Kidney epithelial cell (primary cell): Measurements from ENCODE around the gene PLCB1. TPM values are rescaled to one million over a fixed set of nuclear protein-coding genes. Genes with fewer than 3 reads are reported as not detected.

Experiments used
- DNase-seq: peaks from one replicate; pipeline ENCODE4 v3.0.0-alpha.2; 2010; ENCODE audit warnings: low read depth
- H3K27me3 ChIP-seq: 2 replicates; pipeline ENCODE4 v1.6.0; 2011; ENCODE audit warnings: low read length; ENCODE audit not compliant: control insufficient read depth, insufficient read depth
- H3K36me3 ChIP-seq: 2 replicates; pipeline ENCODE4 v1.5.1; 2011; ENCODE audit warnings: low read length; ENCODE audit not compliant: control insufficient read depth, insufficient read depth
- H3K4me3 ChIP-seq: 2 replicates; pipeline ENCODE4 v1.5.1; 2011; ENCODE audit warnings: low read depth, mild to moderate bottlenecking, control low read depth, low read length
- CTCF ChIP-seq: IDR thresholded peaks from 2 replicates; pipeline ENCODE4 v1.5.1; 2011; ENCODE audit warnings: mild to moderate bottlenecking, moderate library complexity, low read length, control low read depth, inconsistent platforms; ENCODE audit not compliant: insufficient read depth, poor library complexity, severe bottlenecking
- total RNA-seq: library from RNA; depleted of rRNA; stranded (reverse); fragments of >200 nt; gene quantifications from 2 replicates; pipeline ENCODE4 v1.2.3, GENCODE V29; 2015

The PLCB1 gene
- total RNA-seq, 1 donor from 2014 or later: 5.1 TPM

- no peaks in the 10 kb centered on the region for H3K36me3 ChIP-seq
- no peak for DNase-seq
- H3K4me3 ChIP-seq: no peak overlapping the region
- H3K27me3 ChIP-seq: no peaks in the 10 kb centered on the region
- no peak for TF ChIP-seq CTCF
These were observed 87.3 kb downstream of the PLCB1 start for GRCh38 chr20:8219403-8219802.

DNA sequence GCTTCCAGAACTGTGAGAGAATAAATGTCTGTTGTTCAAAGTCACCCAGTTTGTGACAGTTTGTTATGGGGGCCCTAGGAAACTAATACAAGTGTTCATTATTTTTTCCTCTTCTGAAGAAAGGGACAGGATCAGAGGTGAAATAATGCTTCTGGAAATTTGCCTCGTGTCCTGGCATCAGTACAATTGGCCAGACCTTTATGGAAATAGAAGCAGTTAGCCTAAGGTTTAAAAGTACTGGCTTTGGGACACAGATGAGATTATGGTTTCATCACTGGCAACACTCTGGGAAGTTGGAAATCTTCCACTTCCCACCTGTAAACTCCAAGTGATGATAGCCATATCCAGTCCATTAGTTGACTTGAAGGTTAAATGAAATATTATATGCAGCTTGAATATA is 88.7 kb downstream of the PLCB1 start:
- no peak for DNase-seq
- no peak for TF ChIP-seq CTCF
- H3K4me3 ChIP-seq: no peak overlapping the region
- H3K36me3 ChIP-seq: no peaks in the 10 kb centered on the region
- H3K27me3 ChIP-seq: no peaks in the 10 kb centered on the region

GRCh38 chr20:8221887-8222419 is 89.9 kb downstream of the PLCB1 start:
- no peak for DNase-seq
- no peak for TF ChIP-seq CTCF
- Histone ChIP-seq H3K27me3 (no peaks in the 10 kb centered on the region), H3K4me3 (no peak overlapping the region), H3K36me3 (no peaks in the 10 kb centered on the region)

DNA sequence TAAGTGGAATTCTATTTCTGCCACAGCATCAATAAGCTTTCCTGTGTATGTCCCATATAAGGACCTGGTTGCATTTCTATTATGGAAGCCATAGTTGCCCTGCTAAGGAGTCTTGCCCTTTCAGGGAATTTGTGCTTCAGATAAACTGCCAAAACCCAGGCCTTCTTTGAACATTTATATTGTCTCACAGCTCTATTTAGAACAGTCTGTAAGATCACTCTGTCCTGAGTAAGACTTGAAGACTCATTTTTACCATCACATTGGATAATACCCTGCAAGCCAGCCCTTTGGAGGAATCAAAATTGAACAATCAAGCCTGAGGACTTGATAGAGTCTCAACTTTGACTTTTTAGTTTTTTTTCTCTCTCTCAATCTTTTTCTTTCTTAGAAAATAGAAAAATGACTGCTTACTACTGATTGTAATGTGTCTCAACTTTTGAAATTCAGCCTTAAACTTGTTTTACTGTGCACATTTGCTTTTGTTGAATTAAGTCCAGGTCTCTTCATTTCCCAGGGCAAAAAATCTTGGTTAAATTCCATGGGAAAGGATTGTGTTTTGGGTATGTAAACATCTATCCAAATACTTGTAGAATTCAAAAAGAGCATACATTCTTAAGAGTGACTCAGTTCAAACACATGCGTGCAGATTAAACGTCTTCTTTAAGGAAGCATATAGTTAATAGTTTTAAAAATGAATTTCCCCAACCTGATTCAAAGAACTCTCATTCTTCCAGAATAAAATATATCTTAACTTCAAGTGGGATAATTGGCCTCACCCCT is 91.2 kb downstream of the PLCB1 start:
- TF ChIP-seq CTCF: no peak
- Histone ChIP-seq H3K36me3 (no peaks in the 10 kb centered on the region), H3K4me3 (no peak overlapping the region), H3K27me3 (no peaks in the 10 kb centered on the region)
- no peak for DNase-seq

- no peaks in the 10 kb centered on the region for H3K36me3 ChIP-seq
- no peak for DNase-seq
- no peak for TF ChIP-seq CTCF
- H3K4me3 ChIP-seq: no peak overlapping the region
- H3K27me3 ChIP-seq: no peaks in the 10 kb centered on the region
These were observed 93.6 kb downstream of the PLCB1 start for GRCh38 chr20:8225658-8226057.

- no peak for TF ChIP-seq CTCF
- DNase-seq: no peak
- no peak overlapping the region for H3K4me3 ChIP-seq
- no peaks in the 10 kb centered on the region for H3K27me3 ChIP-seq
- H3K36me3 ChIP-seq: no peaks in the 10 kb centered on the region
These were observed 94.0 kb downstream of the PLCB1 start for GRCh38 chr20:8226106-8226505.
